GM18861 (cell line): ENCODE results near the gene REP15.
"Not testable (repeated sequence)": the region's sequence is repeated elsewhere in the genome, so short reads cannot be mapped to it uniquely, and the experiment has no call there.

Source experiments
- ATAC-seq: cut with Tn5 transposase; IDR thresholded peaks from one replicate; pipeline ENCODE4 v1.9.1; 2021; ENCODE audit not compliant: unreplicated experiment

Gene REP15, protein sequence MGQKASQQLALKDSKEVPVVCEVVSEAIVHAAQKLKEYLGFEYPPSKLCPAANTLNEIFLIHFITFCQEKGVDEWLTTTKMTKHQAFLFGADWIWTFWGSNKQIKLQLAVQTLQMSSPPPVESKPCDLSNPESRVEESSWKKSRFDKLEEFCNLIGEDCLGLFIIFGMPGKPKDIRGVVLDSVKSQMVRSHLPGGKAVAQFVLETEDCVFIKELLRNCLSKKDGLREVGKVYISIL

DNA sequence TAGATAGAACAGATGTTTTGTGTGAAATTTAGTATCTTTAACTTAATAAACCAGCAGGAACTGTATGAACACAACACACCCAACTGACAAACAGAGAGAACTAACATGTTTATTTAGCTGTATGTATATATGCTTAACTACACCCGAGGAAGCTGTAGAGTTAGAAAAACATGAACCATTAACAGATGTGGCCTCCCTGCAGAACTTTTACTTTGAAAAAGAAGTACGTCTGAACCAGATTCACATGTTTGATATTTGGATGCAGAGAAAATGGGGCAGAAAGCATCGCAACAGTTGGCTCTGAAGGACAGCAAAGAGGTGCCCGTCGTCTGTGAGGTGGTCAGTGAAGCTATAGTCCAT lies at the start of gene REP15:
REP15 (plus strand) TSS at position 155 of the 360 bp plus-strand sequence; CDS start at position 271, 116 bp downstream.
- no peak for ATAC-seq

GRCh38 chr12:27650011-27650410 lies 46.2 kb upstream of the REP15 start:
- ATAC-seq, result no peak

- ATAC-seq, result no peak
Measured at GRCh38 chr12:27651201-27651600, 45.0 kb upstream of the REP15 start.

DNA sequence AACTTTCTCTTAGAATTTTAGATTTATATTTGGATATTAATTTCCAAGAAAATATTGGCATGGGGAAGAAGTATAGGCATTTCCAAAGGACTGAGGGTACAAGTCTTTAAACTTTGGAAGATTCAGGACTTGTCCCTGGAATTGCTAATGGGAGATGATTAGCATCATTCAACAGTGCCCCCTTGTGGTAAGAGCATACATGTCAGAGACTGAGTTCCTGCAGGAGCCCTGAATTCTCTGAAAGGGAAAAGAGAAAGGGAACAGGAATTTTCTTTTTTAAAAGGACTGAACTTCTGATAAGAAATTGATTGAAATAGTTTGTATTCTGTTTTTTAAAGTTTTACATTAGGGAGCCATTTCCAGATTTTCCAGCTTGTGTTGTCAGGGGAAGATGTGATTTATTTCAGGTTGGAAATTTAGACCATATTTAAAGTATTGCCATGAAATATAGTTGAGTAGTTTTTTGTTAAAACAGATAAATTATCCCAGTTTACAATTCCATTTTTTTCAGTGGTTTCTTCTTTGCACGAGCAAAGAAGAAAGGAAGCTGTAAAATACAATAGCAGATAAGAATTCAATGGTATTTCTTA lies 44.0 kb upstream of the REP15 start:
- ATAC-seq, result no peak

DNA sequence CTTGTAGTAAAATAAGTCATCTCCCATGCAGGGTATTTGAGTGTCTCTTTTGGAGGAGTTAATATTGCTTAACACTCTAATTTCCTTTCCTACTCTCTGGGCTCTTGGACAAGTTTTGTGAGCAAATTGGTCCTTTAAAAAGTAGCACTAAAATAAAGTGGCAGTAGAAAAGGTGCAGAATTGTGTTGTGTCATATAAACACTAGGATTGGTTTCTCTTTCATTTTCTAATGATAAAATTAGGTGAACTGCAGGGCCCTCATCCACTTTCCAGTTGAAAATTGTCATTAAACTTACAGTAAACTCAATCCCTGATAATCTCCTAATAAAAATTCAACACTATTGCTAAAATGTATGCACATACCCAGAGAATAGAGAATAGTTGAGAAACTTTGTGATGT lies 42.6 kb upstream of the REP15 start:
- no peak for ATAC-seq

- ATAC-seq, result not testable (repeated sequence)
Measured at GRCh38 chr12:27655476-27655875, 40.8 kb upstream of the REP15 start.

- no peak for ATAC-seq
Measured at GRCh38 chr12:27657296-27657695, 39.0 kb upstream of the REP15 start.

- ATAC-seq, result no peak
Measured at GRCh38 chr12:27665704-27666103, 30.5 kb upstream of the REP15 start.

DNA sequence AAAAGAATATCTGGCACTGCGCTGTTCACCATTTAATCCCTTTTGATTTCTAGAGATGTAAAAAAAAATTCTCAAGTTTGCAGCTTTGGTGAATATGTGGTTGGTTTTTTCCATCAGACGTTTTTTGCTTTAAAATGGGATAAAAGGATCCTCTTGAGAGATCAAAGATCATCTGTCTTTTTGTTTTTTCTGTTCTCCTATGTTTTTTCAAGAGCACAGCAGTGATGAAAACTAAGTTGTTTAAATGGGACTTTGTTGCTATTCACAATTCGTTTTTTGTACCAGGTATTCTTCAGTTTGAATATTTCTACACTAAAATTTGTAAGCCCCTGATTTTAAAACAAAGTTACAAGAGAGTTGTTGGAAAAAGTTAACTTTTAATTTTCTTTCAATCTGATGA lies 29.7 kb upstream of the REP15 start:
- no peak for ATAC-seq

DNA sequence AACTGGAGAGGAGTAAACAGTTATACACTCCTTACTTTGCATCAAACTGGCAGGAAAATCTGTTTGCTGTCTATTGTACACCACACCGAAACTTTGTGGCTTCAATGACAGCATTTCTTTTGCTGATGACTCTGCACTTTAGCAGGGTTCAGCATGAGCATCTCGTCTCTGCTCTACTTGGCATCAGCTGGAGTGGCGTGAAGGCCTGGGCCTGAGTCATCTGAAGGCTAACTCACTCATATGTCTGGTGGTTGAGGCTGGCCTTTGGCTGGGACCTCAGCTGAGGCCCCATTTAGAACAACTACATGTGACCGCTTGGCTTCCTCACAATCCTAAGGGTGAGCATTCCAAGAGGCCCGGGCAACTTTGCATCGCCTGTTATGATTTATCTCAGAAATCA lies 28.7 kb upstream of the REP15 start:
- no peak for ATAC-seq

GRCh38 chr12:27672051-27672450 lies 24.2 kb upstream of the REP15 start:
- no peak for ATAC-seq

GRCh38 chr12:27672643-27673042 lies 23.6 kb upstream of the REP15 start:
- no peak for ATAC-seq

DNA sequence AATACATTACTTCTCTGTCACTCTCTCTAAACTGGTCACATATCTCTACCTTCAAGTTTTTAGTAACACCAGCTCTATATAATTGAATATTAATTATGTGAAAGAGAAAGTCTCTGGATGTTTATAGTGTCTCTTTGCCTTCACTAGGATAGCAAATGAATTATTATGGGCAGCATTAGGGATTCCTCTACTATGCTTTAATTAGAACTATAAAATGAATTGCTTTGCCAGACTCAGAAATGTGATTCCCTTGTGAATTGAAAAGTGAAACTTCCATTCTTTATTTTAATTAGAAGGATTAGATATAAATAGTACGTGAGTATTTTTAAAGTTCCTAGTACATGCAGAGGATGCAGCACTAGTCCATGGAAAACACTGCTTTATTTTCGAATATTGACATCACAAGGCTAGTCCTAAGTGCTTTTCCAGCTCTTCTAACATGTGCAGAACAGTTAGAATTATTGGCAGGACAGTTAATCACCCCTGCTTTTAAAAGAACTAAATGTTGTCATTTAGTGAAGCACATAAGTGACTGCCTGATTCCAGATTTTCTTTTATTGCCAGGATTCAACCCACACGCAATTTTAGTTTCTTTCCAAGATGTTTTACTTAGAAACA lies 23.0 kb upstream of the REP15 start:
- no peak for ATAC-seq

GRCh38 chr12:27674989-27675388 lies 21.3 kb upstream of the REP15 start:
- ATAC-seq, result no peak

DNA sequence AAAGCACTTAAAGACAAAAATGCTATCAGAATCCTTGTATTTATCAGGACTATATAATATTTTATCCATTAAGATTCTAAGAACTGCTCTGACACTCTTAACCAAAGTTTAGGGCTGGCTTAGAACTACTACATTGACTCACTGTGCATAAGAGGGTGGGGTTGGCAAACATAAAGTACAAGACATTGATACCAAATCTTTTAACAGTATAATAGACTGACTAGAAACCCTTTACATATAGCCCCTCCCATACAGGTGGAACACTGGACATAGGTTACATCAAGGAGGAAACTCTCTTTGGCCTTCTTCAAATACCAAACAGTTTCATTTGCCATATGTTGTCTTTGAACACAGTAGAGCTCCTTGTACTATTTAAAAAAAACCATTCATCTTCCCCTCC lies 15.6 kb upstream of the REP15 start:
- no peak for ATAC-seq

- no peak for ATAC-seq
Measured at GRCh38 chr12:27682534-27682933, 13.7 kb upstream of the REP15 start.

GRCh38 chr12:27685274-27685673 lies 11.0 kb upstream of the REP15 start:
- no peak for ATAC-seq

DNA sequence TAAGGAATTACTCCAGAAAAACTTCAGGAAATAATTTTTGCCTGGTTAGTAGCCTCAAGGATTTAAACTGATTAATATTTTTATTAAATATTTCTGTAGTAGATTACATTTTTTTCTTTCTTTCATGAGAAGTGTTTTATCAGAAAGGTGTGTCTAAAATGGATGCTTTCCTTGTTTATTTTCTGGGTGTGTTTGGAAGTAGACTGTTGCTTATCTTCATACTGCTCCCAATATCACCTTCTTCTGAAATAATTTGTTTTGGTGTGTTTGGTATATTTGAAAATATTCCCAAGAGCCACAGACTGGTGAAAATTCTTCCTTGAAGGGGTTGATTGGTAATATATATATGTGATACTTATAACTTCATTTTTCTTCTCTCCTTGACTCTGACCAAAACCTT lies 10.1 kb upstream of the REP15 start:
- no peak for ATAC-seq

- no peak for ATAC-seq
Measured at GRCh38 chr12:27688671-27689070, 7.6 kb upstream of the REP15 start.

GRCh38 chr12:27689558-27690180 lies 6.6 kb upstream of the REP15 start:
- ATAC-seq, result no peak

DNA sequence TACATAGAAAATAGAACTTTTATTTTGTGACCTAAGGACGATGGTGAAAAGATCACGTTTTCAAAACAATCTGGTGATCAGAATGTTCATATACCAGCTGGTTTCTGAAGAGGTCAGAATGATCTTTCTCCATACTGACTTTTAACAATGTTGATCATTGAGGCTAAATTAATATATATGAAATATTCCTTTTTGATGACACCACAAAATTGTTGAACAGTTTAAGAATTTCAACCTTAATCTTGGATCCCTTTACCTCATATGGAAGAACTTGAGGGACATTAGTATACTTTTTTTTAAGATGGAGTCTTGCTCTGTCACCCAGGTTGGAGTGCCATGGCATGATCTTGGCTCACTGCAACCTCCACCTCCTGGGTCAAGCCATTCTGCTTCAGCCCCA lies 2.8 kb upstream of the REP15 start:
- ATAC-seq, result no peak
